Lower leg skin (tissue), 4 donors: ENCODE data around the gene ADD1. TPM values are rescaled to one million over a fixed set of nuclear protein-coding genes. Genes with fewer than 3 reads are reported as not detected.

ENCODE experiments used
- DNase-seq, 2 donors: peaks; one replicate each; pipeline ENCODE4 v3.0.0-alpha.2; 2019; ENCODE audit warnings: low spot score in 2 of 2
- H3K4me3 ChIP-seq: fragments of 200-600 bp; sonication (generic); 2 replicates; pipeline ENCODE4 v1.5.1; 2017; ENCODE audit warnings: mild to moderate bottlenecking, low read depth; ENCODE audit not compliant: poor library complexity, severe bottlenecking
- POLR2A ChIP-seq, 2 donors: fragments of 450-650 bp; IDR thresholded peaks; one replicate each; pipeline ENCODE4 v1.6.1; 2016 to 2017; ENCODE audit warnings: antibody characterized with exemption in 2 of 2, mild to moderate bottlenecking in 1 of 2, moderate library complexity in 1 of 2
- WGBS, 2 donors: methylation state at CpG; one replicate each; pipeline ENCODE4 v1.1.5; 2018; 5-methylcytosine and 5-hydroxymethylcytosine counted together
- intact Hi-C: fragments of 100-400 bp; cut with DNase I; formaldehyde crosslinking; loops from one replicate; pipeline ENCODE4 v1.15.0; 2023; ENCODE audit warnings: low total_unique reads
- total RNA-seq, 4 donors: library from RNA; depleted of rRNA; stranded (reverse); fragments of >200 nt; gene quantifications; one replicate each; pipeline ENCODE4 v1.1.0, GENCODE V29; 2016
- TF ChIP-seq, protein P1 (sequence below), 3 donors: fragments of 450-650 bp; IDR thresholded peaks; one replicate each; pipeline ENCODE4 v1.5.1; 2016; ENCODE audit warnings: antibody characterized with exemption in 3 of 3, mild to moderate bottlenecking in 3 of 3, moderate library complexity in 2 of 3

ADD1 gene
- total RNA-seq, 4 donors from 2014 or later = 102 to 153 (median 135) TPM

DNA sequence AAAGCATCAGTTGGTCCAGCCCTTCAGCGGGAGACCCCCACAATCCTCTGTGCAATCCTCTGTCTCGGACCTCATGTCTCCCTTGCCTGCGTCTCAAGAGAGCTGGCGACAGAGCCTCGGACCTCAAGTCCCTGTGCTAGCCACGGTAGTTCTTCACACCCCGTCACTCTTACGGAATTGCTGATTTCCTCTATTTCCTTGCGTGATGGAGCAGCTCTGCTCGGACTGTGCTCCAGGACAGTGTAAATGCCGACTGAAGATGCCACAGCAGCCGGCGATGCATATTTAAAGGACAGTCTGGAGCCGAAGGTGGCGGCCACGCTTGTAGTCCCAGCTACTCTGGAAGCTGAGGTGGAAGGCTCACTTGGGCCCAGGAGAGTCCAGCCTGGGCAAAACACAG, 121.6 kb downstream of the ADD1 start:
- intact Hi-C loops = no loop called here
- no peak overlapping the region for H3K4me3 ChIP-seq
- WGBS, 2 donors = 94 to 95% methylated on average over 16 of the region's 16 CpGs
- DNase-seq = no peak
- TF ChIP-seq POLR2A (IDR thresholded peaks at IDR 0.05) = no peak
- TF ChIP-seq, protein P1, sequence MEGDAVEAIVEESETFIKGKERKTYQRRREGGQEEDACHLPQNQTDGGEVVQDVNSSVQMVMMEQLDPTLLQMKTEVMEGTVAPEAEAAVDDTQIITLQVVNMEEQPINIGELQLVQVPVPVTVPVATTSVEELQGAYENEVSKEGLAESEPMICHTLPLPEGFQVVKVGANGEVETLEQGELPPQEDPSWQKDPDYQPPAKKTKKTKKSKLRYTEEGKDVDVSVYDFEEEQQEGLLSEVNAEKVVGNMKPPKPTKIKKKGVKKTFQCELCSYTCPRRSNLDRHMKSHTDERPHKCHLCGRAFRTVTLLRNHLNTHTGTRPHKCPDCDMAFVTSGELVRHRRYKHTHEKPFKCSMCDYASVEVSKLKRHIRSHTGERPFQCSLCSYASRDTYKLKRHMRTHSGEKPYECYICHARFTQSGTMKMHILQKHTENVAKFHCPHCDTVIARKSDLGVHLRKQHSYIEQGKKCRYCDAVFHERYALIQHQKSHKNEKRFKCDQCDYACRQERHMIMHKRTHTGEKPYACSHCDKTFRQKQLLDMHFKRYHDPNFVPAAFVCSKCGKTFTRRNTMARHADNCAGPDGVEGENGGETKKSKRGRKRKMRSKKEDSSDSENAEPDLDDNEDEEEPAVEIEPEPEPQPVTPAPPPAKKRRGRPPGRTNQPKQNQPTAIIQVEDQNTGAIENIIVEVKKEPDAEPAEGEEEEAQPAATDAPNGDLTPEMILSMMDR (IDR thresholded peaks at IDR 0.05) = no peak

GRCh38 chr4:2968381-2968780, 124.7 kb downstream of the ADD1 start:
- intact Hi-C loops = no loop called here
- no peak for DNase-seq
- 76 to 79% methylated on average over 3 of the region's 3 CpGs for WGBS, 2 donors
- TF ChIP-seq POLR2A (IDR thresholded peaks at IDR 0.05) = no peak
- TF ChIP-seq, protein P1 (IDR thresholded peaks at IDR 0.05) = no peak
- no peak overlapping the region for H3K4me3 ChIP-seq

GRCh38 chr4:2971275-2971674, 127.6 kb downstream of the ADD1 start:
- intact Hi-C loops = no loop called here
- no peak for TF ChIP-seq POLR2A (IDR thresholded peaks at IDR 0.05)
- TF ChIP-seq, protein P1 (IDR thresholded peaks at IDR 0.05) = no peak
- no peak overlapping the region for H3K4me3 ChIP-seq
- no peak for DNase-seq
- 89 to 92% methylated on average over 3 of the region's 3 CpGs for WGBS, 2 donors

GRCh38 chr4:2977211-2978088, 133.8 kb downstream of the ADD1 start:
- H3K4me3 ChIP-seq = no peak overlapping the region
- no peak for TF ChIP-seq POLR2A (IDR thresholded peaks at IDR 0.05)
- TF ChIP-seq, protein P1 (IDR thresholded peaks at IDR 0.05) = no peak
- intact Hi-C loops = no loop called here
- no peak for DNase-seq
- WGBS, 2 donors = 88% methylated on average over 14 of the region's 14 CpGs

Other genes starting within 250 kb of the ADD1 start
- gene TNIP2, start 87.5 kb upstream of the ADD1 start, total RNA-seq = 10 to 100 TPM; 37.9 to 42.5 (median 40.3) TPM
- gene SH3BP2, start 50.8 kb upstream of the ADD1 start, total RNA-seq = 100 to 1,000 TPM; 106 to 291 (median 178) TPM
- gene NOP14, start 119.6 kb downstream of the ADD1 start, total RNA-seq = 10 to 100 TPM; 21.2 to 33.1 (median 23.0) TPM
- gene GRK4, start 119.7 kb downstream of the ADD1 start, total RNA-seq = 10 to 100 TPM in 1 of 4 donors, 1 to 10 TPM in 3; 4.2 to 10.5 (median 4.7) TPM
- not detected for gene HTT-AS, start 230.7 kb downstream of the ADD1 start, total RNA-seq
- 100 to 1,000 TPM in 1 of 4 donors, 10 to 100 TPM in 3; 28.9 to 141 (median 42.0) TPM for gene HTT, start 230.8 kb downstream of the ADD1 start, total RNA-seq